ENCODE data around the gene IQGAP2.

IQGAP2 gene

GRCh38 chr5:76747706-76748105, 344.6 kb downstream of the IQGAP2 start:
- no peak for DNase-seq (ENCODE audit: low spot score)

GRCh38 chr5:76751291-76751690, 348.2 kb downstream of the IQGAP2 start:
- DNase-seq (ENCODE audit: low spot score) = no peak

GRCh38 chr5:76754668-76755078, 351.6 kb downstream of the IQGAP2 start:
- DNase-seq (ENCODE audit: low spot score) = no peak

- no peak for DNase-seq (ENCODE audit: low spot score)
Measured at GRCh38 chr5:76755779-76756637, 352.9 kb downstream of the IQGAP2 start.

- no peak for DNase-seq (ENCODE audit: low spot score)
Measured at GRCh38 chr5:76757049-76757448, 354.0 kb downstream of the IQGAP2 start.

All from Ammon's horn (tissue), 1 donor.